Astrocyte of the spinal cord (primary cell): Measurements from ENCODE around the gene DLGAP5.

Experiments
- DNase-seq: peaks from one replicate; pipeline ENCODE4 v3.0.0; 2011; ENCODE audit warnings: low read depth, low spot score
- H3K4me3 ChIP-seq: 2 replicates; pipeline ENCODE4 v1.5.1; 2011; ENCODE audit warnings: low read depth, mild to moderate bottlenecking, low read length, moderate library complexity
- in situ Hi-C: cut with HindIII; loops from 2 replicates; pipeline ENCODE4 v1.10.0; 2017; ENCODE audit warnings: low sequenced_read_pairs
- TF ChIP-seq, protein P1 (sequence below): IDR thresholded peaks from 2 replicates; pipeline ENCODE4 v1.5.1; 2012; ENCODE audit warnings: low read depth, mild to moderate bottlenecking, low read length, inconsistent platforms

Gene DLGAP5

DNA sequence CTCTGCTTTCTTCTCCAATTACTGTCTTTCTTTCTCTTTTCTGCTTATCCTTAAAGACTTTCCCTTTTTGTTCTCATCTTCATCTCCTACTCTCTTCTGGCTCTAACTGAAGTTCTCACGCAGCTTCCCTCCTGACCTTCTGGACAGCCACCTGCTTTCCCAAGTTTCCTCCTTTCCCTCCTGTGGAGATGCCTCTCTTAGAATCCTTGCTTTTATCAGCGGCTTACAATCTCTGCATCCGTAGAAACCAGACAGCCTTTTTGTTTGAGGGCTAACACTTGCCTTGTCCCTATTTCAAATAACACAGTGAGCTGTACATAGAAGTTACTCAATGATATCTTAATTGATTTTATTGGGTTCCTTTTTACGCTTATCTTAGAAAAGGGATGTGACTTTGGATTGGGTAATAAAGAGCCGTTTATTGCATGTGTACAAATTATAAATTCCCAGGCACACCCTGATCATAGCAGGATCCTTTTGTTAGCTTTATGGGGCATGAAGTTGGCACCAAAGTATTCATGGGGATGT is 64.4 kb downstream of the DLGAP5 start:
- in situ Hi-C loops: no loop called here
- TF ChIP-seq, protein P1, sequence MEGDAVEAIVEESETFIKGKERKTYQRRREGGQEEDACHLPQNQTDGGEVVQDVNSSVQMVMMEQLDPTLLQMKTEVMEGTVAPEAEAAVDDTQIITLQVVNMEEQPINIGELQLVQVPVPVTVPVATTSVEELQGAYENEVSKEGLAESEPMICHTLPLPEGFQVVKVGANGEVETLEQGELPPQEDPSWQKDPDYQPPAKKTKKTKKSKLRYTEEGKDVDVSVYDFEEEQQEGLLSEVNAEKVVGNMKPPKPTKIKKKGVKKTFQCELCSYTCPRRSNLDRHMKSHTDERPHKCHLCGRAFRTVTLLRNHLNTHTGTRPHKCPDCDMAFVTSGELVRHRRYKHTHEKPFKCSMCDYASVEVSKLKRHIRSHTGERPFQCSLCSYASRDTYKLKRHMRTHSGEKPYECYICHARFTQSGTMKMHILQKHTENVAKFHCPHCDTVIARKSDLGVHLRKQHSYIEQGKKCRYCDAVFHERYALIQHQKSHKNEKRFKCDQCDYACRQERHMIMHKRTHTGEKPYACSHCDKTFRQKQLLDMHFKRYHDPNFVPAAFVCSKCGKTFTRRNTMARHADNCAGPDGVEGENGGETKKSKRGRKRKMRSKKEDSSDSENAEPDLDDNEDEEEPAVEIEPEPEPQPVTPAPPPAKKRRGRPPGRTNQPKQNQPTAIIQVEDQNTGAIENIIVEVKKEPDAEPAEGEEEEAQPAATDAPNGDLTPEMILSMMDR: no peak
- DNase-seq: no peak
- no peak overlapping the region for H3K4me3 ChIP-seq

DNA sequence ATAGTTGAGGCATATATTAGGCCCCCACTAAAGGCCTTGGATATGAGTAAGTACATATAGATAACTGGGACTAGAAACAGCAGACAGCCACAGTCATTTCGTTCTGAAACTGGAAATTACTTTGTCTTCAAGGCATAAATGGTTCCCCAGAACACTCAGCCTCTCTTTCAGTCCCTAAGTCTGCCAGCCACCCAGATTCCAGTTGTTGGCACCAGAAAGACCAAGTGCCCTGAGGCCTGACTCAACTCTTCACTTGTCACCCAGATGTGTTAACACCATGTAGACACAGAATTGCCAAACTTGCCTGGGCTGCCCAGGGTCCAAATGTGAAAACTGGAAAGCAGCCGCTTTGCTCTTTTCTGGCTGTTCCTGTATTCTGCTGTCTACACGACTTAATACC is 65.4 kb downstream of the DLGAP5 start:
- TF ChIP-seq, protein P1: no peak
- H3K4me3 ChIP-seq: no peak overlapping the region
- in situ Hi-C loops: no loop called here
- no peak for DNase-seq

DNA sequence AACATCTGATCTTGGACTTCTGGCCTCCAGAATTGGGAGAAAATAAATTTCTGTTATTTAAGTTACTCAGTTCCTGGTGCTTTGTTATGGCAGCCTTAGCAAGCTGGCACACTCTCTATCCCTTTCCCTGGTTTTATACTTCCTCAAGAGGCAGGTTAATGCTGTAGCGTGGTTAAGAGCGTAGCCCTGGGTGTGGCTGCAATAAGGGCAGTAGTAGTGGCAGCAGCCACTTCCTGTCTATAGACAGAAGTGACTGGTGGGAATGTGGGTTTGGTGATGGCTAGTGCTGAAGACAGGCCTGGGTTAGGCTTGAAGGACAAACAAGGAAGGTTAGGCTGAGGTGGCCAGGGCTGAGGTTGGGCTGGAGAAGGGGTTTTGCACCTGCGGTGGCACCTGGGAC is 66.0 kb downstream of the DLGAP5 start:
- no peak overlapping the region for H3K4me3 ChIP-seq
- DNase-seq: no peak

DNA sequence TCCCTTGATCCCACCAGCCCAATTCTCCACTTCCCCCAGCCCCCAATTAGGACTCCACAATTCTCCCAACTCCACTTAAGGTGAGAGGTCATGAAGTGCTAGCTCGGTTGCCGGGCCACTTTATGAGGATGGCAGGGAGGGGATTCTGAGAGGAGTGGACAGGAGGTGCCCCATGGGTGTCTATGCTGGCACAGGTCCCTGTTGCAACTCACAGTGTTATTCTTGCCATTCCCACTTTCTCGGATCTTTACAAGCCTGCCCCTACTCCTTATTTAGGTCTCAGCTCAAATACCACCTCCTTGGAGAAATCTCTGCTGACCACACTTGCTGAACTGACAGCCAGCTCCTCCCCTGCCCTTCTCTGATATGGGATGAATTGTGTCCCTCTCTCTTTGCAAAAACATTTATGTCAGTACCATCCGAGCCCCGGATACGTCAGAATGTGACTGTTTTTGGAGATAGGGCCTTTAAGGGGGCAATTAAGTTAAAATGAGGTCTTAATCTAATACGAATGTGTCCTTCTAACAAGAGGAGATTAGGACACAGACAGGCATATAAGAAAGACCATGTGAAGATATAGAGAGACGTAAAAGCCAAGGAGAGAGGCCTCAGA is 66.5 kb downstream of the DLGAP5 start:
- DNase-seq: no peak
- no peak overlapping the region for H3K4me3 ChIP-seq
- TF ChIP-seq, protein P1: no peak
- in situ Hi-C loops: no loop called here

More for the DNA sequence above, 66.0 kb downstream of the DLGAP5 start:
- TF ChIP-seq, protein P1: no peak
- in situ Hi-C loops: no loop called here

DNA sequence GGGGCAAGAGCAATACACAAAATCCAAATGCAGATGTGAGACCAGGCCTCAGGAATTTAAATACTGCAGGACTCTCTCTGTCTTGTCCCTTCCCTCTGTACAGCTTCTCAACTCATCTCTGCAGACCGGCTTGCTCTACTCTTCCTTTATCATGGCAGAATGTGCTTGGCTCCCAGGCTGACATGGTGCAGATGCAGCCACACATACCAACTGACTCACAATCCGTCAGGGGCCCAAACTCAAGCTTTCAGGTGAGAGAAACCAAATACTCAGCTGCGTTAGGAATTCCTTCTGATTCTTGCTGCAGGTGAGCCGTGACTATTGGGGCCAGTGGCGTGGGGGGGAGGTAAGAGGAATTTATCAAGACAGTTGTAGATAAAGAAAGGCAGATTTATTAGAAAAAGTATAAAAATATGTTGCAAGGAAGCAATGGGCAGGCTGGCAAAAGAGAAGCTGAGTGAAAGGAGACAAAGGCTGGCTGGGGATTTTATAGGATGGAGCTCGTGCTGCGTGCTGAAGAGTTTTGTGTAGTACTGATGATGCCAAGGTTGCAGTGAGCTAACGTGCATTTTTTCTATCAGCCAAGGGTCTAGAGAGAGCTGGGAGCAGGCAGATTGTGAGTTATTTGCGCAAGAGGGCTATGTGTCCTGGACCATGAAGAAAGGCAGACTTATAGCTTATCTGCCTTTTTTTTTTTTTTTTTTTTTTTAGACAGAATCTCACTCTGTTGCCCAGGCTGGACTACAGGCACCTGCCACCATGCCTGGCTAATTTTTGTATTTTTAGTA is 67.3 kb downstream of the DLGAP5 start:
- in situ Hi-C loops: no loop called here
- H3K4me3 ChIP-seq: no peak overlapping the region
- no peak for DNase-seq
- TF ChIP-seq, protein P1: no peak

DNA sequence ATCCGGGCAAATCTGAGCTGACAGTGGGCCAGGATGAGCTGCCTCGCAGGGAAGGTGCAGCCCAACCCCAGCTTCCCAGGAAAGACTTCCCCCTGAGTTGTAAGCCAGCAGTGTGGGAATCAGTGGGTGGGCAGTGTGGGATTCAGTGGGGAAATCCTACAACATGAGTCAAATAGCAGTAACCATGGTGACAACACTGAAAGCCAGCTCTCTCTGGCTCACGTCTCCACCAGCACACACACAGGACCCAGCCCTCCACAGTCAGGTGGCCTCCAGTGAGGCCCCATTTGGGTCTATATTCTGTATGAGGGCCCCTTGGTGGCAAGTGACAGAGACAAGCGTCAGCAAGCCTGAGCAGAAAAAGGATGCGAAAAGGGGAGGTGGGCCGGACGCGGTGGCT is 68.3 kb downstream of the DLGAP5 start:
- H3K4me3 ChIP-seq: no peak overlapping the region
- TF ChIP-seq, protein P1: no peak
- in situ Hi-C loops: no loop called here
- DNase-seq: peak; percentile 93
